Measurements from ENCODE around the gene DIS3L.
A peak's percentile ranks its signal among the peaks of the same experiment; 100 is the strongest.

DIS3L gene

GRCh38 chr15:66270932-66271331 lies 22.4 kb upstream of the DIS3L start:
- no peak for DNase-seq
- intact Hi-C loops (cut with DNase I): no loop called here

GRCh38 chr15:66275352-66275751 lies 18.0 kb upstream of the DIS3L start:
- intact Hi-C loops (cut with DNase I): no loop called here
- no peak for DNase-seq

- intact Hi-C loops (cut with DNase I): no loop called here
- no peak for DNase-seq
Measured at GRCh38 chr15:66276546-66276945, 16.8 kb upstream of the DIS3L start.

- intact Hi-C loops (cut with DNase I): no loop called here
- no peak for DNase-seq
Measured at GRCh38 chr15:66278056-66278455, 15.3 kb upstream of the DIS3L start.

GRCh38 chr15:66278671-66279070 lies 14.7 kb upstream of the DIS3L start:
- intact Hi-C loops (cut with DNase I): no loop called here
- DNase-seq: no peak

- peak in 36 of 42 donors; percentile 9 to 86 (median 54) for DNase-seq
- intact Hi-C loops (cut with DNase I): no loop called here
Measured at GRCh38 chr15:66284271-66284670, 9.1 kb upstream of the DIS3L start.

GRCh38 chr15:66285533-66286280 lies 7.7 kb upstream of the DIS3L start:
- no peak for DNase-seq
- intact Hi-C loops (cut with DNase I): loop anchor here (5.0 kb wide), 1 partner anchor 368 kb away; no protein-coding TSS in a partner anchor

- DNase-seq: no peak
- intact Hi-C loops (cut with DNase I): loop anchor here (5.0 kb wide), 1 partner anchor 370 kb away; no protein-coding TSS in a partner anchor
Measured at GRCh38 chr15:66287461-66288057, 5.8 kb upstream of the DIS3L start.

- DNase-seq: no peak
- intact Hi-C loops (cut with DNase I): loop anchor here (5.0 kb wide), 1 partner anchor 371 kb away; no protein-coding TSS in a partner anchor
Measured at GRCh38 chr15:66288093-66288492, 5.3 kb upstream of the DIS3L start.

- no peak for DNase-seq
- intact Hi-C loops (cut with DNase I): loop anchor here (5.0 kb wide), 1 partner anchor 371 kb away; no protein-coding TSS in a partner anchor
Measured at GRCh38 chr15:66288551-66289185, 4.7 kb upstream of the DIS3L start.

- DNase-seq: no peak
- intact Hi-C loops (cut with DNase I): loop anchor here (10.0 kb wide), 1 partner anchor 675 kb away; the partner anchor contains the start of gene INTS14
Measured at GRCh38 chr15:66290007-66290406, 3.4 kb upstream of the DIS3L start.

GRCh38 chr15:66290518-66290917 lies 2.9 kb upstream of the DIS3L start:
- DNase-seq: no peak
- intact Hi-C loops (cut with DNase I): loop anchor here (10.0 kb wide), 1 partner anchor 676 kb away; the partner anchor contains the start of gene INTS14

- intact Hi-C loops (cut with DNase I): loop anchor here (10.0 kb wide), 1 partner anchor 677 kb away; the partner anchor contains the start of gene INTS14
- DNase-seq: no peak
Measured at GRCh38 chr15:66291816-66292570, 1.4 kb upstream of the DIS3L start.

GRCh38 chr15:66292571-66293418 lies 573 bp upstream of the DIS3L start:
- intact Hi-C loops (cut with DNase I): loop anchor here (10.0 kb wide), 1 partner anchor 678 kb away; the partner anchor contains the start of gene INTS14
- peak in 13 of 42 donors; percentile 3 to 72 (median 13) for DNase-seq

- DNase-seq: peak in 18 of 42 donors; percentile 5 to 44 (median 16)
- intact Hi-C loops (cut with DNase I): loop anchor here (10.0 kb wide), 1 partner anchor 680 kb away; the partner anchor contains the start of gene INTS14
Measured at GRCh38 chr15:66294157-66294931, 976 bp downstream of the DIS3L start.

- intact Hi-C loops (cut with DNase I): loop anchor here (10.0 kb wide), 1 partner anchor 680 kb away; the partner anchor contains the start of gene INTS14
- DNase-seq: no peak
Measured at GRCh38 chr15:66294932-66295235, 1.5 kb downstream of the DIS3L start.

GRCh38 chr15:66296186-66296585 lies 2.8 kb downstream of the DIS3L start:
- no peak for DNase-seq
- intact Hi-C loops (cut with DNase I): loop anchor here (10.0 kb wide), 1 partner anchor 681 kb away; the partner anchor contains the start of gene INTS14
